ENCODE data around the gene AIG1. TPM values are rescaled to one million over a fixed set of nuclear protein-coding genes. Genes with fewer than 3 reads are reported as not detected.
"Not testable (repeated sequence)": the region's sequence is repeated elsewhere in the genome, so short reads cannot be mapped to it uniquely, and the experiment has no call there.

Gene AIG1
- total RNA-seq, 2 experiments from 2014 or later = 0.40 to 0.85 TPM

GRCh38 chr6:143298071-143298470 lies 237.4 kb downstream of the AIG1 start:
- H3K9me3 ChIP-seq (ENCODE audit: low read length) = no peaks in the 10 kb centered on the region
- H3K4me1 ChIP-seq (ENCODE audit: insufficient read depth, low read length, poor library complexity, severe bottlenecking) = no peaks in the 10 kb centered on the region
- intact Hi-C loops (cut with micrococcal nuclease; ENCODE audit: unreplicated experiment) = no loop called here
- DNase-seq (ENCODE audit: low spot score) = no peak
- no peak for TF ChIP-seq EZH2phosphoT487 (IDR thresholded peaks at IDR 0.05; ENCODE audit: borderline replicate concordance, low read depth, low read length)
- no peak for TF ChIP-seq CTCF (conservative IDR thresholded peaks at IDR 0.05; ENCODE audit: low read length)
- H3K27ac ChIP-seq (ENCODE audit: low read depth, low read length, poor library complexity, severe bottlenecking) = no peak overlapping the region
- H3K4me2 ChIP-seq (ENCODE audit: low read length) = no peak overlapping the region
- no peaks in the 10 kb centered on the region for H3K79me2 ChIP-seq (ENCODE audit: insufficient read depth, low read depth, low read length)
- H3K36me3 ChIP-seq (ENCODE audit: insufficient read depth, low read length) = no peaks in the 10 kb centered on the region
- ChIA-PET POLR2A (no interaction called here), CTCF (ENCODE audit: unreplicated experiment) (no interaction called here)
- no peaks in the 10 kb centered on the region for H3K9me2 ChIP-seq (ENCODE audit: insufficient read depth, low read length)
- H3K4me3 ChIP-seq (ENCODE audit: low read depth, low read length, poor library complexity, severe bottlenecking) = no peak overlapping the region
- H4K20me1 ChIP-seq (ENCODE audit: insufficient read depth, low read length) = no peaks in the 10 kb centered on the region
- no TSS peak for BruUV-seq (replicated peaks)
- no peak overlapping the region for H2AFZ ChIP-seq (ENCODE audit: low read length)

- H3K9me2 ChIP-seq (ENCODE audit: insufficient read depth, low read length) = no peaks in the 10 kb centered on the region
- no peaks in the 10 kb centered on the region for H3K79me2 ChIP-seq (ENCODE audit: insufficient read depth, low read depth, low read length)
- H3K4me2 ChIP-seq (ENCODE audit: low read length) = no peak overlapping the region
- ChIA-PET CTCF (ENCODE audit: unreplicated experiment) (no interaction called here), POLR2A (interaction anchor here (0.5 kb wide), 1 partner anchor 379 kb away, joined by 4 read pairs; no protein-coding TSS in a partner anchor)
- no TSS peak for BruUV-seq (replicated peaks)
- H3K4me3 ChIP-seq (ENCODE audit: low read depth, low read length, poor library complexity, severe bottlenecking) = no peak overlapping the region
- H3K36me3 ChIP-seq (ENCODE audit: insufficient read depth, low read length) = no peaks in the 10 kb centered on the region
- no peak overlapping the region for H3K27ac ChIP-seq (ENCODE audit: low read depth, low read length, poor library complexity, severe bottlenecking)
- TF ChIP-seq EZH2phosphoT487 (IDR thresholded peaks at IDR 0.05; ENCODE audit: borderline replicate concordance, low read depth, low read length) (no peak), CTCF (conservative IDR thresholded peaks at IDR 0.05; ENCODE audit: low read length) (no peak)
- H3K9me3 ChIP-seq (ENCODE audit: low read length) = no peaks in the 10 kb centered on the region
- H4K20me1 ChIP-seq (ENCODE audit: insufficient read depth, low read length) = no peaks in the 10 kb centered on the region
- no peak for DNase-seq (ENCODE audit: low spot score)
- intact Hi-C loops (cut with micrococcal nuclease; ENCODE audit: unreplicated experiment) = no loop called here
- no peaks in the 10 kb centered on the region for H3K4me1 ChIP-seq (ENCODE audit: insufficient read depth, low read length, poor library complexity, severe bottlenecking)
- H2AFZ ChIP-seq (ENCODE audit: low read length) = no peak overlapping the region
Observed at GRCh38 chr6:143299253-143300166, 238.8 kb downstream of the AIG1 start.

GRCh38 chr6:143301188-143301587 lies 240.5 kb downstream of the AIG1 start:
- H3K79me2 ChIP-seq (ENCODE audit: insufficient read depth, low read depth, low read length) = no peaks in the 10 kb centered on the region
- no peaks in the 10 kb centered on the region for H3K9me2 ChIP-seq (ENCODE audit: insufficient read depth, low read length)
- H2AFZ ChIP-seq (ENCODE audit: low read length) = no peak overlapping the region
- no peaks in the 10 kb centered on the region for H4K20me1 ChIP-seq (ENCODE audit: insufficient read depth, low read length)
- ChIA-PET POLR2A (interaction anchor here (0.6 to 0.9 kb wide), 2 partner anchors 32 to 85 kb away, joined by 4 read pairs; no protein-coding TSS in a partner anchor), CTCF (ENCODE audit: unreplicated experiment) (no interaction called here)
- TF ChIP-seq EZH2phosphoT487 (IDR thresholded peaks at IDR 0.05; ENCODE audit: borderline replicate concordance, low read depth, low read length) = no peak
- TF ChIP-seq CTCF (conservative IDR thresholded peaks at IDR 0.05; ENCODE audit: low read length) = no peak
- H3K4me1 ChIP-seq (ENCODE audit: insufficient read depth, low read length, poor library complexity, severe bottlenecking) = no peaks in the 10 kb centered on the region
- H3K27ac ChIP-seq (ENCODE audit: low read depth, low read length, poor library complexity, severe bottlenecking) = no peak overlapping the region
- no peaks in the 10 kb centered on the region for H3K36me3 ChIP-seq (ENCODE audit: insufficient read depth, low read length)
- no peak for DNase-seq (ENCODE audit: low spot score)
- no peak overlapping the region for H3K4me3 ChIP-seq (ENCODE audit: low read depth, low read length, poor library complexity, severe bottlenecking)
- H3K4me2 ChIP-seq (ENCODE audit: low read length) = no peak overlapping the region
- H3K9me3 ChIP-seq (ENCODE audit: low read length) = no peaks in the 10 kb centered on the region
- no TSS peak for BruUV-seq (replicated peaks)
- intact Hi-C loops (cut with micrococcal nuclease; ENCODE audit: unreplicated experiment) = no loop called here

- CTCF ChIA-PET (ENCODE audit: unreplicated experiment); H3K4me3 ChIP-seq (ENCODE audit: low read depth, low read length, poor library complexity, severe bottlenecking); H3K9me3 ChIP-seq (ENCODE audit: low read length); H3K4me2 ChIP-seq (ENCODE audit: low read length); intact Hi-C loops (cut with micrococcal nuclease; ENCODE audit: unreplicated experiment); H3K36me3 ChIP-seq (ENCODE audit: insufficient read depth, low read length); H2AFZ ChIP-seq (ENCODE audit: low read length); H3K9me2 ChIP-seq (ENCODE audit: insufficient read depth, low read length); H3K27ac ChIP-seq (ENCODE audit: low read depth, low read length, poor library complexity, severe bottlenecking); BruUV-seq (replicated peaks); DNase-seq (ENCODE audit: low spot score); H3K79me2 ChIP-seq (ENCODE audit: insufficient read depth, low read depth, low read length); H3K4me1 ChIP-seq (ENCODE audit: insufficient read depth, low read length, poor library complexity, severe bottlenecking); H4K20me1 ChIP-seq (ENCODE audit: insufficient read depth, low read length): not testable (repeated sequence)
- POLR2A ChIA-PET = interaction anchor here (1.3 kb wide), 1 partner anchor 12 kb away, joined by 4 read pairs; no protein-coding TSS in a partner anchor
Observed at GRCh38 chr6:143307760-143308159, 247.1 kb downstream of the AIG1 start.
